EH (cell line): ENCODE data around the gene BRMS1L.

Experiments used
- DNase-seq: peaks from one replicate; pipeline ENCODE4 v3.0.0-alpha.2; 2015; ENCODE audit warnings: low read depth

The BRMS1L gene

DNA sequence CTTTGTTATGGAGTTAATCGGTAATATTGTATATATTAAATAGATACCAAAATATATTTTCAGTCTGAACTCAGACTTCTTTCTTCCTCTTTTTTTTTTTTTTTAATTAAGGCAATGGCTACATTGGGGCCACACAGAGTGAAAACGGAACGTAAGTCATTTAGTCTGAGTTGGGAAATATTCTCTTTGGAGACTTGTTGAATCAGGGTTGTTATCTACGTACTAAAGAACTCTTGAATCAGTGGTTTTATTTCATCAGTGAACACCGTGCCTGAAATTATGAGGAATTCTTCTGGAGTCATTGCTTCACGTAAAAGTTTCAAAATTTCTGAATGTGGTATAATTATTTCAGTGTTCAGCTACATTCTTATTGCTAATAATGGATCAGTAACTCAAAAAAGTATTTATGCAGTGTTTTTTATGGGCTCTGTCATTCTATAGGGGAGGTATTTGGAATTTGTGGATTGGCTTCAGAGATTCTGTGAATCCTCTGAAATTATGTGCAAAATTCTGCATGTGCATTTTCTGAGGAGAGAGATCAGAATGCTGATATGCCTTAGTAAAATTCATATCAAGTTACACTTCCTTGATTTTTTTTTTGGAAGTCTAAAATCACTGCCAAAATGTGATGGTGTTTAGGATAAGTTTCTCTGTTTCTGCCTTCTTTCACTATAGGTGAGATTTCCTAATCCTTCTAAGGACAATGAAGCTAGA, 39.6 kb downstream of the BRMS1L start:
- peak; percentile 50 for DNase-seq

DNA sequence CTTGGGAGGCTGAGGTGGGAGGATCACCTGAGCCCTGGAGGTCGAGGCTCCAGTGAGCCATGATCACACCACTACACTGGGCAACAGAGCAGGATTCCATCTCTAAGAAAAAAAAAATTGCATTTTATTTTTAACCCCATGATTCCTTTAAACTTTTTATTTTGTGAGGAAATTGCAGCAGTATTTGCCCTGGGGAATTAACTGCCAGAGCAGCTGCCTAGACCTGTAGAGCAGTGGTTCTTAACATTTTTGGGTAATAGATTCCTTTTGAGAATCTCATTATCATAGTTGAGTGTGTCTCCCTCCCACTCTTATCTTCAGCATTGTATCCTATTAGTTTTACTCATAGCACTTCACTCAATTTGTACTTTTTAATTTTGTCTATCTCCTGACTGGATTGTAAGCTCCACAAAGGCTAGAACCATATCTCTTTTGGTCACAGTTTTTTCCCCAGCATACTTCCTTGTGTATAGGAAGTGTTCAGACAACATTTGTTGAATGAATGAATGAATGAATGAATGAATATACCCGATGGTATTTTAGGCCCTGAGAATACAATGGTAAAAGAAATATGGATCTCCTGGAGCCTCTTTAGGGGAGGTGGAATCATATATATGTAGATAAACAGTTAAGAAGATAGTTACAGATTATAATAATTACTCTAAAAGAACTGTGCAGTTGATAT, 40.6 kb downstream of the BRMS1L start:
- DNase-seq: peak; percentile 39

DNA sequence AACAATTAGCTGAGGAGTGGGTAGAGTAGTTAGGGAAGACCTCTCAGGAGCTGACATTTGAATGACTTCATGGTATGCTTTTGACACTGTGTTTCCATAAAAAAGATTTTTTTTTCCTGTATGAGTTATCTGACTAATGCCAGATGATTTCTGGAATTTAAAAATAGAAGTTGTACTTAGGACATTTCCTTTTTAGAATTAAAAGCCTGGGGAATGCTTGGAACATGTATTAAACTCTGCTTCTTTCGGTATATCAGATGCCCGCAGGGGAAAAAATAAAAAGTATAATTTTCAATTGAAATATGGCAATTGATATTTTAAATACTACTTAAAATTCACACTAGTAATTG, 41.1 kb downstream of the BRMS1L start:
- DNase-seq: peak; percentile 57

- DNase-seq: peak; percentile 15
These were observed 49.2 kb downstream of the BRMS1L start for GRCh38 chr14:35875296-35875695.

DNA sequence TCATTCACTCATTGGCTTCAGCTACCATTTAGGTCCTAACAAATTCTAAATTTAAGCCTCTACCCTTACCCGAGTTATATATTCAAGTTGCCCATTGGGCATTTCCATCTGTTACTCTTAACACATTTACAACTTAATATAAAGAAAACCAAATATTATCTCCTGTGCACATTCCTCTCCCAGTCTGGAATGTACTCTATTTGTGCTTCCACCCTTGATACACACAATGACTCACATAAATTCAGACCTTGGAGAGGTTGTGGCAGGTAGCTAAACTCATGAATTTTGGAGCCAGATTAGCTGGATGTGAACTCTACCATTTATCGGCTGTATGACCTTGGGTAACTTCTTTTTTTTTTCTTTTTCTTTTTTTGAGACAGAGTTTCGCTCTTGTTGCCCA, 51.1 kb downstream of the BRMS1L start:
- DNase-seq: no peak

GRCh38 chr14:35878272-35879150, 52.4 kb downstream of the BRMS1L start:
- DNase-seq: peak; percentile 95

- peak; percentile 56 for DNase-seq
These were observed 53.1 kb downstream of the BRMS1L start for GRCh38 chr14:35879151-35879648.

DNA sequence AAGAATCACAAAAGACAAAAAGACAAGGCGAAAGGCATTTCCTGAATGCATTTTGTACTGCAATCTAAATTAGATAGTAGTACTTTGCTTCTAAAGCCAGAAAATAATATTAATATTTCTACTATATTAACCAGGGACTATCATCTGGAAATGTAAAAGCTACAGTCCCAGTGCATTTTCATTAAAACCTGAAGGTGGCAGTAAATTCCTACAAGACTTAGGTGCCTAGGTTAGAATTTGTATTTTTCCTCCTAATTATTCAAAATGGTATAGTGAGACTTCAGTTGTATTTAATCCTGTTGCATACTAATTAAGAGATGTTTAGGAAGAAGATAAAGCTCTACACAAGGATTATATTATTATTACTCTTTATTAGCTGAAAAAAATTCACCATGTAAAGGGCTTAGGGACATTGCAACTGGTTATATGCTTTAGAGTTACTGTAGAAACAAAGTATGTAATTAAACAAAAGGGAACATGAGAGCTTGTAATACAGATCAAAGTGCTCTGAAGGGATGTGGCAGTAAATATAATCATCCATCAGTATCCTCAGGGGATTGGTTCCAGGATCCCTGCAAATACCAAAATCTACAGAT, 53.6 kb downstream of the BRMS1L start:
- peak; percentile 17 for DNase-seq

- no peak for DNase-seq
These were observed 55.1 kb downstream of the BRMS1L start for GRCh38 chr14:35881280-35881679.

GRCh38 chr14:35883677-35884293, 57.6 kb downstream of the BRMS1L start:
- DNase-seq: peak; percentile 39

- no peak for DNase-seq
These were observed 64.2 kb downstream of the BRMS1L start for GRCh38 chr14:35890308-35890707.

GRCh38 chr14:35895256-35895655, 69.1 kb downstream of the BRMS1L start:
- DNase-seq: no peak

GRCh38 chr14:35897616-35898111, 71.5 kb downstream of the BRMS1L start:
- no peak for DNase-seq

DNA sequence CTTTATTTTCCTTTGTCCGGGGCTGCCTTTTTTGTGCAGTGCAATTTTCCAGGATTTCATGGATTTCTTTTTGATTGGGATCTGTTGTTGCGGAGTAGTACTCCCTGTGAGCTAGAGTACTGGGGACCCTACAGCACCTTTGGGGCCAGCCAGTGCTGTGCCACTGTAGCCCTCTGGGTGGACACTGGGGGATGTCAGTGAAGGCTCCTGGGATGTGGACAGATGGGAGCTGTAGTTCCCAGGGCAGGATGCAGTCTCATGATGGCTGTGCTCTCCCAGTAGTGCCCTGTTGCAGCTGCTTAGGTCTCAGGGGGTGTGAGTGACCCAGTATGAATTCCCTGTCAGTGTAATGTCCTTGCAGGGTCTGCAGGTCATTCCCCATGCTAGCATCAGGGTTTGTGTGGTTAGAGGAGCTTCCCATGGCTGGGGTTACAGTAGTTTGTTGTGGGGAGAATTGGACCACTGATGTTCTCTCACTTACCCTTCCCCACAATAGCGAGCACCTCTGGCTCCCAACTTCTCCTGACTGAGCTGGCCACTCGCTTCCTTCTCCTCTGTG, 72.2 kb downstream of the BRMS1L start:
- no peak for DNase-seq

GRCh38 chr14:35900741-35901140, 74.6 kb downstream of the BRMS1L start:
- DNase-seq: no peak

GRCh38 chr14:35909665-35910064, 83.5 kb downstream of the BRMS1L start:
- DNase-seq: no peak

GRCh38 chr14:35910191-35910590, 84.1 kb downstream of the BRMS1L start:
- no peak for DNase-seq

DNA sequence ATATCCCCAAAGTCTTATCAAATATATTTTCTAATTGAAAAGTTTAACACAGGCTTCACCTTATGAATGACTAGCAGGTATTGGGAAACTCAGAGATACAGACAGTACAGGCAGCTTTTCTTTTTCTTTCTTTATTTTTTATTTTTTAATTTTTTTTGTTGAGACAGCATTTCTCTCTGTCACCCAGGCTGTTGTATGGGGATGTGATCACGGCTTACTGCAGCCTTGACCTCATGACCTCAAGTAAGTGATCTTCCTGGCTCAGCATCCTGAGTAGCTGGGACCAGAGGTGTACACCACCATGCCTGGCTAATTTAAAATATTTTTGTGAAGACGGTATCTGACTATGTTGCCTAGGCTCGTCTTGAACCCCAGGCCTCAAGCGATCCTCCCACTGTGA, 85.0 kb downstream of the BRMS1L start:
- DNase-seq: no peak

DNA sequence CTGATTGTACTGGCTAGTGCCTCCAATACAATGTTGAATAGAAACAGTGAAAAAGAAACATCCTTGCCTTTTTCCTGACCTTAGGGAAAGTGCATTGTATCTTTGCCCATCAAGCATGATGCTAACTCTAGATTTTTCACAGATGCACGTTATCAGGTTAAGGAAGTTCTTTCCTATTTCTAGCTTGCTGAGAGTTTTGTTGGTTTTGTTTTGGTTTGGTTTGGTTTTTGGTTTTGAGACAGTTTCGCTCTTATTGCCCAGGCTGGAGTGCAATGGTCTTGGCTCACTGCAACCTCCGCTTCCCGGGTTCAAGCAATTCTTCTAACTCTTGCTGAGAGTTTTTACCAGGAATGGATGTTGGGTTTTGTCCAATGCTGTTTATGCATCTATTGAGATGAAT, 89.0 kb downstream of the BRMS1L start:
- DNase-seq: no peak

GRCh38 chr14:35915775-35916174, 89.6 kb downstream of the BRMS1L start:
- no peak for DNase-seq
